ENCODE data around the gene SORBS1.

The SORBS1 gene

GRCh38 chr10:95290461-95291364, 270.5 kb downstream of the SORBS1 start, which contains the start of gene PDLIM1 (continued):
- TF ChIP-seq PATZ1 (tag by site-specific recombination; IDR thresholded peaks at IDR 0.05) (0 out of 2 replicates have a peak, but pooled peaks have one; percentile 1), ZNF391 (tag by site-specific recombination; IDR thresholded peaks at IDR 0.05; ENCODE audit: borderline replicate concordance, low read depth) (0 out of 2 replicates have a peak, but pooled peaks have one; percentile 57), ZNF350 (tag by site-specific recombination; IDR thresholded peaks at IDR 0.05) (no peak), ZBTB1 (tag by site-specific recombination; IDR thresholded peaks at IDR 0.05) (no peak), GLI4 (tag by site-specific recombination; IDR thresholded peaks at IDR 0.05) (no peak), ZBTB10 (tag by site-specific recombination; IDR thresholded peaks at IDR 0.05) (no peak), KLF8 (tag by site-specific recombination; IDR thresholded peaks at IDR 0.05) (no peak), IKZF3 (tag by site-specific recombination; IDR thresholded peaks at IDR 0.05) (no peak), WT1 (tag by site-specific recombination; IDR thresholded peaks at IDR 0.05) (no peak), ZNF302 (tag by site-specific recombination; IDR thresholded peaks at IDR 0.05; ENCODE audit: low read depth) (no peak), ZNF223 (tag by site-specific recombination; IDR thresholded peaks at IDR 0.05) (no peak), EGR2 (tag by site-specific recombination; IDR thresholded peaks at IDR 0.05; ENCODE audit: low read depth) (no peak), ZNF266 (tag by site-specific recombination; IDR thresholded peaks at IDR 0.05; ENCODE audit: low read depth) (no peak), ZSCAN23 (tag by site-specific recombination; IDR thresholded peaks at IDR 0.05) (no peak), ZNF354C (tag by site-specific recombination; IDR thresholded peaks at IDR 0.05; ENCODE audit: borderline replicate concordance, low read depth) (no peak), ZNF433 (tag by site-specific recombination; IDR thresholded peaks at IDR 0.05; ENCODE audit: low read depth) (no peak), ZNF521 (tag by site-specific recombination; IDR thresholded peaks at IDR 0.05) (no peak), REPIN1 (tag by site-specific recombination; IDR thresholded peaks at IDR 0.05; ENCODE audit: low read depth) (no peak), ZNF114 (tag by site-specific recombination; IDR thresholded peaks at IDR 0.05) (no peak), HOXD13 (CRISPR knock-in tag; IDR thresholded peaks at IDR 0.05; ENCODE audit: borderline replicate concordance) (no peak), ZNF704 (tag by site-specific recombination; IDR thresholded peaks at IDR 0.05) (no peak), ZNF707 (tag by site-specific recombination; IDR thresholded peaks at IDR 0.05) (no peak), YY1 (tag by site-specific recombination; IDR thresholded peaks at IDR 0.05) (no peak)
- TF ChIP-seq, protein P1, sequence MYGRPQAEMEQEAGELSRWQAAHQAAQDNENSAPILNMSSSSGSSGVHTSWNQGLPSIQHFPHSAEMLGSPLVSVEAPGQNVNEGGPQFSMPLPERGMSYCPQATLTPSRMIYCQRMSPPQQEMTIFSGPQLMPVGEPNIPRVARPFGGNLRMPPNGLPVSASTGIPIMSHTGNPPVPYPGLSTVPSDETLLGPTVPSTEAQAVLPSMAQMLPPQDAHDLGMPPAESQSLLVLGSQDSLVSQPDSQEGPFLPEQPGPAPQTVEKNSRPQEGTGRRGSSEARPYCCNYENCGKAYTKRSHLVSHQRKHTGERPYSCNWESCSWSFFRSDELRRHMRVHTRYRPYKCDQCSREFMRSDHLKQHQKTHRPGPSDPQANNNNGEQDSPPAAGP (tag by site-specific recombination; IDR thresholded peaks at IDR 0.05): no peak; the same call in 1 of the 2 replicates
- TF ChIP-seq, protein P2, sequence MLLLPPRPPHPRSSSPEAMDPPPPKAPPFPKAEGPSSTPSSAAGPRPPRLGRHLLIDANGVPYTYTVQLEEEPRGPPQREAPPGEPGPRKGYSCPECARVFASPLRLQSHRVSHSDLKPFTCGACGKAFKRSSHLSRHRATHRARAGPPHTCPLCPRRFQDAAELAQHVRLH (tag by site-specific recombination; IDR thresholded peaks at IDR 0.05): no peak
- TF ChIP-seq, protein P3, sequence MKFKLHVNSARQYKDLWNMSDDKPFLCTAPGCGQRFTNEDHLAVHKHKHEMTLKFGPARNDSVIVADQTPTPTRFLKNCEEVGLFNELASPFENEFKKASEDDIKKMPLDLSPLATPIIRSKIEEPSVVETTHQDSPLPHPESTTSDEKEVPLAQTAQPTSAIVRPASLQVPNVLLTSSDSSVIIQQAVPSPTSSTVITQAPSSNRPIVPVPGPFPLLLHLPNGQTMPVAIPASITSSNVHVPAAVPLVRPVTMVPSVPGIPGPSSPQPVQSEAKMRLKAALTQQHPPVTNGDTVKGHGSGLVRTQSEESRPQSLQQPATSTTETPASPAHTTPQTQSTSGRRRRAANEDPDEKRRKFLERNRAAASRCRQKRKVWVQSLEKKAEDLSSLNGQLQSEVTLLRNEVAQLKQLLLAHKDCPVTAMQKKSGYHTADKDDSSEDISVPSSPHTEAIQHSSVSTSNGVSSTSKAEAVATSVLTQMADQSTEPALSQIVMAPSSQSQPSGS (tag by site-specific recombination; IDR thresholded peaks at IDR 0.05; ENCODE audit: low read depth): no peak
- TF ChIP-seq, protein P4, sequence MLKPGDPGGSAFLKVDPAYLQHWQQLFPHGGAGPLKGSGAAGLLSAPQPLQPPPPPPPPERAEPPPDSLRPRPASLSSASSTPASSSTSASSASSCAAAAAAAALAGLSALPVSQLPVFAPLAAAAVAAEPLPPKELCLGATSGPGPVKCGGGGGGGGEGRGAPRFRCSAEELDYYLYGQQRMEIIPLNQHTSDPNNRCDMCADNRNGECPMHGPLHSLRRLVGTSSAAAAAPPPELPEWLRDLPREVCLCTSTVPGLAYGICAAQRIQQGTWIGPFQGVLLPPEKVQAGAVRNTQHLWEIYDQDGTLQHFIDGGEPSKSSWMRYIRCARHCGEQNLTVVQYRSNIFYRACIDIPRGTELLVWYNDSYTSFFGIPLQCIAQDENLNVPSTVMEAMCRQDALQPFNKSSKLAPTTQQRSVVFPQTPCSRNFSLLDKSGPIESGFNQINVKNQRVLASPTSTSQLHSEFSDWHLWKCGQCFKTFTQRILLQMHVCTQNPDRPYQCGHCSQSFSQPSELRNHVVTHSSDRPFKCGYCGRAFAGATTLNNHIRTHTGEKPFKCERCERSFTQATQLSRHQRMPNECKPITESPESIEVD (tag by site-specific recombination; IDR thresholded peaks at IDR 0.05): no peak

Data from HEK293 (cell line).